ENCODE results near the gene P2RY2.

DNA sequence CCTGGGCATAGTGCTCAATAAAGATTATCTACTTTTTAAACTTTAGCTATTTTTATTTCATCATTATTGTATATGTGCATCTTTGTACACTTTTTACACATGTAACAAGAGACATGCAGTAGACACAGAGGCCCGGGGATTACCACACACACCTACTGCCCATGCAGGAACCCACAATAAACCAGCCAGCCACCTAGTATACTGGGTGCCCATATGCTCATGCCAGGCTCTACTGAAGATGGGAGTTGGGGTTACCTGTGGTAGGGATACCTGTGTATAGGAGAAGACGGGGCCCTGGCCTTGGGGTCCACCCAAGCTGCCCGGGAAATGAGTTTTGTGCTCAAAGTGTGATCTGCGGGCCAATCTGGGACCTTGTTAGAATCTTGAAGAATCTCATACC, 31.2 kb upstream of the P2RY2 start:
- TF ChIP-seq POLR2A (IDR thresholded peaks at IDR 0.05; ENCODE audit: low read length) (no peak), GATA1 (IDR thresholded peaks at IDR 0.05; ENCODE audit: low read depth, low read length) (no peak)

Measured in erythroblast (primary cell).